ENCODE results near the gene STAT3. TPM values are rescaled to one million over a fixed set of nuclear protein-coding genes. Genes with fewer than 3 reads are reported as not detected.

STAT3 gene
- total and polyA plus RNA-seq, 2 donors (not counting 1 experiment from before 2014, with no cell fraction given) = 50.1 to 140 TPM

DNA sequence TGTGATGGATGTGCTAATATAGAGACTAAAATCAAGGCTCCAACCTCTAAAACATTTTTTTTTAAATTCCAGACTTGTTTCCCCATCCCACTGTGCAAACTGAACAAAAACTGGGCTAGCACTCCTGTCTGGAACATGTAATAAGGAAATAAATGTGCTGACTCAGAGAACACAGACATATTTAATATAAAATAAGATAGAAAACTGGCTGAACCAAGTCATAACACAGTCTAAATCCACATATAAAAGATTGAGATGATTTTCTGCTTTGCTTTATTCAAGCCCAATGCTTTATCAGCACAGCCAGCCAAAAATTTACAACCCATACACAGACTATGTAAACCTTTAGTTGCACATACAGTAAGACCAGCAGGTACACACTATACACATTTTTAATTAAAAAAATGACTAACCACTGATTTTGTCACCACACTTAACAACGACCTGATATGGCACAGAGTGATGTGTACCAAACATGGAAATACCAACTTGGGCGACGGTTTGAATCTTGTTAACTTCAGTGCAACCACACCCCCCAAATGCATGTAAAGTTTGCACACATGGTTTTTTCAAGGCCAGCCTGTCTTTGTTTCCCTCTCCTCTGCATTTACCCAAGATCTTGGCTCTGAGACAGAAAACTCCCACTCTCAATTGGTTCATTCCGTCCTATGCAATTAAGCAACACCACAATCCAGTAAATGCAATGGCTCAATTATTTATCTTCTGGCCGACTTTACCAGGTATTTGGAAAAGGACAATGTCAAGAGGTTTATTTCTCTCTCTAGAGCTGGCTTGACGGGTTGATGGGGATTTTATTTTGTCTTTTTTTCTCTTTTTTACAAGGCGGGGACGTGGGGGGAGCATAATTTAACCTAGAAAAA lies 1.2 kb downstream of the STAT3 start:
- H3K79me2 ChIP-seq (ENCODE audit: control insufficient read depth, insufficient read depth, low read length) = peaks cover 68% of the 10 kb centered on the region
- WGBS (ENCODE audit: insufficient coverage) = 8% methylated on average over 4 of the region's 8 CpGs
- H3K4me1 ChIP-seq (ENCODE audit: control insufficient read depth in 2 of 2, insufficient read depth in 2 of 2, low read length in 2 of 2) = peaks cover 19 to 22% of the 10 kb centered on the region in 2 donors
- Mint-ChIP-seq H3K27ac (peak overlapping the region; percentile 99), H3K4me3 (peak overlapping the region; percentile 98), H3K9me3 (ENCODE audit: insufficient read depth) (no peaks in the 10 kb centered on the region), H3K27me3 (no peaks in the 10 kb centered on the region), H3K4me1 (peaks cover 53% of the 10 kb centered on the region)
- peak overlapping the region; percentile 96 for H3K9ac ChIP-seq (ENCODE audit: low read length)
- peaks cover 48% of the 10 kb centered on the region for H4K20me1 ChIP-seq (ENCODE audit: control insufficient read depth, insufficient read depth, low read length, poor library complexity, severe bottlenecking)
- DNase-seq = no peak
- H3K36me3 ChIP-seq (replicated peaks in 1 of 2; ENCODE audit: control extremely low read depth in 1 of 2, control insufficient read depth in 1 of 2, extremely low read depth in 1 of 2, insufficient read depth in 2 of 2, low read length in 1 of 2) = peaks cover 0 to 2% of the 10 kb centered on the region in 2 experiments
- H3K4me2 ChIP-seq (replicated peaks; ENCODE audit: low read depth, low read length, poor library complexity, severe bottlenecking) = peak overlapping the region; percentile 76
- TF ChIP-seq, protein P1, sequence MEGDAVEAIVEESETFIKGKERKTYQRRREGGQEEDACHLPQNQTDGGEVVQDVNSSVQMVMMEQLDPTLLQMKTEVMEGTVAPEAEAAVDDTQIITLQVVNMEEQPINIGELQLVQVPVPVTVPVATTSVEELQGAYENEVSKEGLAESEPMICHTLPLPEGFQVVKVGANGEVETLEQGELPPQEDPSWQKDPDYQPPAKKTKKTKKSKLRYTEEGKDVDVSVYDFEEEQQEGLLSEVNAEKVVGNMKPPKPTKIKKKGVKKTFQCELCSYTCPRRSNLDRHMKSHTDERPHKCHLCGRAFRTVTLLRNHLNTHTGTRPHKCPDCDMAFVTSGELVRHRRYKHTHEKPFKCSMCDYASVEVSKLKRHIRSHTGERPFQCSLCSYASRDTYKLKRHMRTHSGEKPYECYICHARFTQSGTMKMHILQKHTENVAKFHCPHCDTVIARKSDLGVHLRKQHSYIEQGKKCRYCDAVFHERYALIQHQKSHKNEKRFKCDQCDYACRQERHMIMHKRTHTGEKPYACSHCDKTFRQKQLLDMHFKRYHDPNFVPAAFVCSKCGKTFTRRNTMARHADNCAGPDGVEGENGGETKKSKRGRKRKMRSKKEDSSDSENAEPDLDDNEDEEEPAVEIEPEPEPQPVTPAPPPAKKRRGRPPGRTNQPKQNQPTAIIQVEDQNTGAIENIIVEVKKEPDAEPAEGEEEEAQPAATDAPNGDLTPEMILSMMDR (IDR thresholded peaks at IDR 0.05) = no peak
- CTCF ChIA-PET = no interaction called here
- no peak for ATAC-seq (ENCODE audit: low read depth)
- H3K9me3 ChIP-seq (ENCODE audit: control extremely low read depth in 1 of 3, control insufficient read depth in 2 of 3, insufficient read depth in 1 of 3, low read length in 2 of 3) = no peaks in the 10 kb centered on the region
- H3K27me3 ChIP-seq (replicated peaks in 1 of 4; ENCODE audit: control extremely low read depth in 1 of 4, control insufficient read depth in 3 of 4, insufficient read depth in 4 of 4, low read length in 3 of 4) = no peaks in the 10 kb centered on the region
- H2AFZ ChIP-seq (ENCODE audit: insufficient read depth, low read depth, low read length, poor library complexity, severe bottlenecking) = peak overlapping the region; percentile 88
- POLR2A ChIA-PET = no interaction called here
- peak overlapping the region; percentile 61 to 97 (median 91) for H3K4me3 ChIP-seq (ENCODE audit: control extremely low read depth in 1 of 5, extremely low read depth in 1 of 5, insufficient read depth in 1 of 5, low read depth in 2 of 5, low read length in 4 of 5)
- H3K27ac ChIP-seq (ENCODE audit: low read length in 2 of 2) = peak overlapping the region; percentile 91 to 97
- intact Hi-C loops (cut with micrococcal nuclease) = loop anchor here (1.0 to 10.0 kb wide), 5 partner anchors 8 to 978 kb away; partner anchors contain the start of genes DHX58 and RPL27

DNA sequence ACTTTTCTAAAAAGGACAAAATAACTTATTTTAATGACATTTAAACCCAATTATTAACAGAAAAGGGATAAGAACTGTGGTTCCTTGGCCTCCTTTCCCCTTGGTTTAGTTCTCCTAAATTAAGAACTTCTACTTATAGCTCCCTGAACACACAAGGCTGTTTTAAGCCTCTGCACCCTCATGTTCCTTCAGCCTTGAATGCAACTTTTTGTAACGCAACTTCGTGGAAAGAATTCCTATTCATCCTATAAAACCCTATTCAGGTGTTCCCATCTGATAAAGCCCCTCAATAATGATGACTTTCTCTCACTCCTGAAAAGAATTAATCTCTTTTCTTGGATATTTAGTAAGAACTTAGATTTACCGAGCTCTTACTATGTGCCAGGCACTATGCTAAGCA lies 6.3 kb downstream of the STAT3 start:
- H3K9me3 Mint-ChIP-seq (ENCODE audit: insufficient read depth) = no peaks in the 10 kb centered on the region
- Histone ChIP-seq H3K27me3 (replicated peaks in 1 of 4; ENCODE audit: control extremely low read depth in 1 of 4, control insufficient read depth in 3 of 4, insufficient read depth in 4 of 4, low read length in 3 of 4) (no peaks in the 10 kb centered on the region), H3K4me3 (ENCODE audit: control extremely low read depth in 1 of 5, extremely low read depth in 1 of 5, insufficient read depth in 1 of 5, low read depth in 2 of 5, low read length in 4 of 5) (no peak overlapping the region), H3K79me2 (ENCODE audit: control insufficient read depth, insufficient read depth, low read length) (peaks cover 98% of the 10 kb centered on the region), H3K36me3 (replicated peaks in 1 of 2; ENCODE audit: control extremely low read depth in 1 of 2, control insufficient read depth in 1 of 2, extremely low read depth in 1 of 2, insufficient read depth in 2 of 2, low read length in 1 of 2) (peaks cover 0 to 2% of the 10 kb centered on the region in 2 experiments), H3K9me3 (ENCODE audit: control extremely low read depth in 1 of 3, control insufficient read depth in 2 of 3, insufficient read depth in 1 of 3, low read length in 2 of 3) (no peaks in the 10 kb centered on the region), H3K4me1 (ENCODE audit: control insufficient read depth in 2 of 2, insufficient read depth in 2 of 2, low read length in 2 of 2) (peaks cover 25 to 33% of the 10 kb centered on the region in 2 donors), H4K20me1 (ENCODE audit: control insufficient read depth, insufficient read depth, low read length, poor library complexity, severe bottlenecking) (peaks cover 84% of the 10 kb centered on the region), H3K9ac (ENCODE audit: low read length) (no peak overlapping the region), H3K4me2 (replicated peaks; ENCODE audit: low read depth, low read length, poor library complexity, severe bottlenecking) (no peak overlapping the region), H2AFZ (ENCODE audit: insufficient read depth, low read depth, low read length, poor library complexity, severe bottlenecking) (no peak overlapping the region), H3K27ac (ENCODE audit: low read length in 2 of 2) (peak overlapping the region in 1 of 2 donors; percentile 26)
- no peaks in the 10 kb centered on the region for H3K27me3 Mint-ChIP-seq
- no peak overlapping the region for H3K27ac Mint-ChIP-seq
- ChIA-PET POLR2A (no interaction called here), CTCF (interaction anchor here (0.6 to 1.1 kb wide), 2 partner anchors 70 to 1739 kb away, joined by 3 to 4 read pairs; no protein-coding TSS in a partner anchor)
- DNase-seq (no peak), ATAC-seq (ENCODE audit: low read depth) (no peak)
- peaks cover 67% of the 10 kb centered on the region for H3K4me1 Mint-ChIP-seq
- no peak overlapping the region for H3K4me3 Mint-ChIP-seq
- TF ChIP-seq, protein P1 (IDR thresholded peaks at IDR 0.05) = no peak
- no peak for TF ChIP-seq EZH2 (IDR thresholded peaks at IDR 0.05; ENCODE audit: borderline replicate concordance, insufficient read depth, low read depth, low read length, poor library complexity, severe bottlenecking)
- 83% methylated on average over 1 of the region's 3 CpGs for WGBS (ENCODE audit: insufficient coverage)
- intact Hi-C loops (cut with micrococcal nuclease) = loop anchor here (10.0 kb wide), 2 partner anchors 267 to 983 kb away; partner anchors contain the start of gene DHX58

Data from B cell (primary cell).